CD8-positive, alpha-beta memory T cell (primary cell): ENCODE data around the gene SSBP3. TPM values are rescaled to one million over a fixed set of nuclear protein-coding genes. Genes with fewer than 3 reads are reported as not detected.

Experiments
- CTCF ChIA-PET: fragments of 350-600 bp; sonication (Branson Sonifier 250); formaldehyde crosslinking; loops from one replicate; lab custom pipeline; 2021; ENCODE audit warnings: antibody characterized with exemption; lab: Charles Lee
- POLR2A ChIA-PET: fragments of 350-600 bp; sonication (Branson Sonifier 250); formaldehyde crosslinking; loops from one replicate; lab custom pipeline; 2021; ENCODE audit warnings: antibody characterized with exemption; lab: Charles Lee
- DNase-seq, 5 donors: peaks; one replicate each; pipeline versions ENCODE4 v3.0.0 to v3.0.0-alpha.2; 2020 to 2022; ENCODE audit warnings: mixed read lengths in 1 of 5
- H3K27ac ChIP-seq: one replicate; pipeline ENCODE4 v1.7.0; 2013; ENCODE audit warnings: low read depth, mild to moderate bottlenecking, low read length, moderate library complexity
- H3K27me3 ChIP-seq: 2 replicates; pipeline ENCODE4 v1.7.0; 2013; ENCODE audit warnings: low read length, mild to moderate bottlenecking; ENCODE audit not compliant: insufficient read depth, poor library complexity, severe bottlenecking
- H3K36me3 ChIP-seq: 2 replicates; pipeline ENCODE4 v1.7.0; 2013; ENCODE audit warnings: mild to moderate bottlenecking, low read length, moderate library complexity; ENCODE audit not compliant: insufficient read depth
- H3K4me1 ChIP-seq: 2 replicates; pipeline ENCODE4 v1.7.0; 2013; ENCODE audit warnings: mild to moderate bottlenecking, low read length, moderate library complexity; ENCODE audit not compliant: insufficient read depth
- H3K4me3 ChIP-seq: 2 replicates; pipeline ENCODE4 v1.7.0; 2013; ENCODE audit warnings: mild to moderate bottlenecking, low read length
- H3K9me3 ChIP-seq: 2 replicates; pipeline ENCODE4 v1.7.0; 2013; ENCODE audit warnings: mild to moderate bottlenecking, low read length
- H3K27ac Mint-ChIP-seq, 8 donors: one replicate each; pipeline ENCODE4 v1.8.0; 2020 to 2021; ENCODE audit warnings: mixed read lengths in 8 of 8, mild to moderate bottlenecking in 6 of 8, inconsistent platforms in 3 of 8, moderate library complexity in 3 of 8
- H3K27me3 Mint-ChIP-seq, 2 donors: one replicate each; pipeline ENCODE4 v1.8.0; 2020 to 2021; ENCODE audit warnings: mixed read lengths in 2 of 2, mild to moderate bottlenecking in 1 of 2, moderate library complexity in 1 of 2
- H3K36me3 Mint-ChIP-seq, 3 donors: one replicate each; pipeline ENCODE4 v1.8.0; 2020 to 2021; ENCODE audit warnings: mixed read lengths in 3 of 3, inconsistent platforms in 1 of 3, mild to moderate bottlenecking in 1 of 3
- H3K4me1 Mint-ChIP-seq, 3 donors: one replicate each; pipeline ENCODE4 v1.8.0; 2020 to 2021; ENCODE audit warnings: mixed read lengths in 3 of 3, inconsistent platforms in 1 of 3, mild to moderate bottlenecking in 1 of 3
- H3K4me3 Mint-ChIP-seq, 7 donors: one replicate each; pipeline ENCODE4 v1.8.0; 2020 to 2021; ENCODE audit warnings: mixed read lengths in 7 of 7, mild to moderate bottlenecking in 6 of 7, moderate library complexity in 4 of 7, inconsistent platforms in 2 of 7
- H3K9me3 Mint-ChIP-seq, 5 donors: one replicate each; pipeline ENCODE4 v1.8.0; 2020 to 2022; ENCODE audit warnings: mixed read lengths in 5 of 5, mild to moderate bottlenecking in 3 of 5, moderate library complexity in 2 of 5, inconsistent platforms in 1 of 5
- polyA plus RNA-seq: library from polyadenylated mRNA; unstranded; fragments of 300-500 nt; fragmentation: Illumina TruSeq; gene quantifications from one replicate; pipeline ENCODE4 v1.2.3, GENCODE V29; 2021
- total RNA-seq, 2 experiments: library from RNA; stranded (reverse); gene quantifications; one replicate each; pipeline ENCODE4 v1.2.3, GENCODE V29; 2021

The SSBP3 gene
- total and polyA plus RNA-seq, 3 experiments from 2014 or later, result 17.6 to 52.7 (median 41.6) TPM

DNA sequence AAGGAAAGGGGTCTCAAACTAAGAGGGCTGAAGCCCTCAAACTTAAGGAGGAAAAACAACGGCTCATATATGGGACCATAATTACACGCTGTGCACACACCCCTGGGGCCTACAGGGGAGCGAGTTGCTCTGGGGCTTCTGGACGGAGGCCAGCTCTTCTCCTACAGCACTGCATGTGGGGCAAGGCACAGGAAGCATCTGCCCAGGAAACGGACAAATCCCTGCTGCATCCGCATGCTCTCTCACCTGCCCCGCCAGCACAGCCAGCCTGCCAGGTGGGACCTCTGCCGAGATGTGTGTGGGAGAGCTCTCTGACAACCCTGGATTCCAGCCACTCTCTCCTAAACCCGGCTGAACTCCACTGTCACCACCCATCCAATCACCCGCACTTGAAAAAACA is 152.1 kb downstream of the SSBP3 start:
- ChIA-PET CTCF (interaction anchor here (1.2 kb wide), 1 partner anchor 15 kb away, joined by 5 read pairs; no protein-coding TSS in a partner anchor), POLR2A (no interaction called here)
- H3K9me3 Mint-ChIP-seq, result no peaks in the 10 kb centered on the region
- H3K4me1 ChIP-seq, result no peaks in the 10 kb centered on the region
- H3K27me3 Mint-ChIP-seq, result peaks cover 0 to 1% of the 10 kb centered on the region in 2 donors
- H3K4me1 Mint-ChIP-seq, result peaks cover 0 to 18% (median 14%) of the 10 kb centered on the region in 3 donors
- H3K27me3 ChIP-seq, result no peaks in the 10 kb centered on the region
- H3K36me3 Mint-ChIP-seq, result peaks cover 0 to 56% (median 3%) of the 10 kb centered on the region in 3 donors
- no peak overlapping the region for H3K4me3 ChIP-seq
- no peak overlapping the region for H3K27ac ChIP-seq
- H3K27ac Mint-ChIP-seq, result peak overlapping the region in 1 of 8 donors; percentile 61
- no peaks in the 10 kb centered on the region for H3K9me3 ChIP-seq
- H3K36me3 ChIP-seq, result no peaks in the 10 kb centered on the region
- DNase-seq, result no peak
- no peak overlapping the region for H3K4me3 Mint-ChIP-seq

DNA sequence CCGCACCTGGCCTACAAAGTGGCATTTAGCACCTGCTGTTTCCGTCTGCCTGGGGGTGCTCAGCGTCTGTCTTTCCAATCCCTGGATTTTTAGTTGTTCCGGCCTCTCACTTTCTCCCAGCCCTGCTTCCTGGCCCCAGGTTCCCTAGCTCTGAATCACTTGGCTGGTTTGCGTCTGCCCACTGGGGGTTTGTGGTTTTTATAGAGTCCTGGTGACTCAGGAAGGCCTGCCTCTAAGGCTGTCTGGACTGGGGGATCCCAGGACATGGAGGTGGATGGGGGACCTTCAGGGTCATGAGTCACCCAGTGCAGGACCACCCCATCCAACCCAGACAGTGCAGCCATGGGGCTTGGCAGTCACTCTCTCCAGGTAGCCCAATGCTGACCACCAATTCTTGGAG is 152.7 kb downstream of the SSBP3 start:
- no peaks in the 10 kb centered on the region for H3K4me1 ChIP-seq
- H3K36me3 Mint-ChIP-seq, result peaks cover 0 to 61% (median 3%) of the 10 kb centered on the region in 3 donors
- H3K36me3 ChIP-seq, result no peaks in the 10 kb centered on the region
- CTCF ChIA-PET, result interaction anchor here (1.2 kb wide), 1 partner anchor 16 kb away, joined by 5 read pairs; no protein-coding TSS in a partner anchor
- peaks cover 0 to 1% of the 10 kb centered on the region in 2 donors for H3K27me3 Mint-ChIP-seq
- H3K27ac ChIP-seq, result no peak overlapping the region
- no peaks in the 10 kb centered on the region for H3K27me3 ChIP-seq
- POLR2A ChIA-PET, result interaction anchor here (0.7 kb wide), 1 partner anchor 154 kb away, joined by 13 read pairs; no protein-coding TSS in a partner anchor
- H3K9me3 Mint-ChIP-seq, result no peaks in the 10 kb centered on the region
- peak overlapping the region in 2 of 8 donors; percentile 26 to 38 for H3K27ac Mint-ChIP-seq
- no peak for DNase-seq
- H3K4me3 Mint-ChIP-seq, result no peak overlapping the region
- H3K4me3 ChIP-seq, result no peak overlapping the region
- H3K4me1 Mint-ChIP-seq, result peaks cover 0 to 18% (median 14%) of the 10 kb centered on the region in 3 donors
- no peaks in the 10 kb centered on the region for H3K9me3 ChIP-seq

DNA sequence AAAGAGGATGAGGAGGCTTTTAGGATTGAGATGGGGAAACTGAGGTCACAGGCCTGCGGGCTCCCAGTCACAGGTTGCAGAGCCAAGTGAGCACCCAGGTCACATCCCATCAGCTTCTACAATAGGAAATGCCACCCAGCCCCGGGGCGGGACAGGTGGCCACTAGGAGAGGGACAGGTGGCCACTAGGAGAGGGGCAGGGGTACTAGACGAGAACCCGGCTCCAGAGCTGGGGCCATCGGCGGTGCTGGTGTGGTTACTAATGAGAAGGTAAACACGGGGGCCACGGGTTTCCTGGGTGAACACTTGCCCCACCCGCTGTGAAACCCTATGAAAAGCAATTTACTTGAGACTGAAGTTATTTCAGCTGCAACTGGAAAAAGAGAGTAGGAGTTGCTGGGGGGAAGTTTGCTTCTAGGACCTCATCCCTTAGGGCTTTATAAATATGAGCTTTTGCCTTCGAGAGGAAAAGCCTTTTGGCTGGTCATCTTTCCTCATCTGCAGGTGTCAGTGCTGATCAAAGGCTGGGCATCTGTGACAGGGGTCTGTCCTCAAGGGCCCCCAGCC is 153.7 kb downstream of the SSBP3 start:
- ChIA-PET CTCF (interaction anchor here (1.3 kb wide), 1 partner anchor 17 kb away, joined by 3 read pairs; no protein-coding TSS in a partner anchor), POLR2A (no interaction called here)
- H3K27me3 ChIP-seq, result no peaks in the 10 kb centered on the region
- Mint-ChIP-seq H3K4me1 (peaks cover 0 to 16% (median 11%) of the 10 kb centered on the region in 3 donors), H3K27me3 (peaks cover 0 to 1% of the 10 kb centered on the region in 2 donors), H3K9me3 (no peaks in the 10 kb centered on the region), H3K36me3 (peaks cover 0 to 66% (median 3%) of the 10 kb centered on the region in 3 donors), H3K27ac (peak overlapping the region in 3 of 8 donors; percentile 46 to 77 (median 47)), H3K4me3 (no peak overlapping the region)
- no peaks in the 10 kb centered on the region for H3K36me3 ChIP-seq
- H3K9me3 ChIP-seq, result no peaks in the 10 kb centered on the region
- no peaks in the 10 kb centered on the region for H3K4me1 ChIP-seq
- H3K4me3 ChIP-seq, result no peak overlapping the region
- DNase-seq, result no peak
- H3K27ac ChIP-seq, result no peak overlapping the region

DNA sequence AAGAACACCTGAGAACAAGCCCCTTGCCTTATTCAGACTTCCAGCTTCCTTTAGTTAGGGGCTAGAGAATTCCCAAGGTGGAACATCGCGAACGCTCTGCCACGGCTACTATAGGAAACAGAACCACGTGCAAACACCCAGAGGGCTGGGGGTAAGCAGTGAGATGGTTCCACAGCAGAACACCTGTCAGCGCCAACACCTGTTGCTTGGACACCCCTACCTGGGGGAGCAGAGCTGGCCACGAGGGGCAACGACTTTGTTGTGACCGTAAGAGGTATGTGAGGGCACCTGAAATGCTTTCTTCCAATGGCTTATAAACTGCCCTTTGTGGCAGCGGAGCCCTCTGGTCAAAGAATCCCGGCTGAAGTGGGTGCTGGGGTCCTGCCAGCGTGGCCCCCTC is 155.5 kb downstream of the SSBP3 start:
- H3K4me1 Mint-ChIP-seq, result peaks cover 0 to 13% (median 6%) of the 10 kb centered on the region in 3 donors
- Histone ChIP-seq H3K36me3 (no peaks in the 10 kb centered on the region), H3K4me3 (no peak overlapping the region), H3K9me3 (no peaks in the 10 kb centered on the region), H3K27me3 (no peaks in the 10 kb centered on the region), H3K27ac (no peak overlapping the region), H3K4me1 (no peaks in the 10 kb centered on the region)
- H3K27ac Mint-ChIP-seq, result peak overlapping the region in 1 of 8 donors; percentile 52
- H3K36me3 Mint-ChIP-seq, result peaks cover 0 to 66% (median 0%) of the 10 kb centered on the region in 3 donors
- H3K27me3 Mint-ChIP-seq, result no peaks in the 10 kb centered on the region
- no peak for DNase-seq
- CTCF ChIA-PET, result no interaction called here
- no peaks in the 10 kb centered on the region for H3K9me3 Mint-ChIP-seq
- POLR2A ChIA-PET, result no interaction called here
- no peak overlapping the region for H3K4me3 Mint-ChIP-seq

- no peak for DNase-seq
- Histone ChIP-seq H3K4me3 (no peak overlapping the region), H3K27ac (no peak overlapping the region), H3K9me3 (no peaks in the 10 kb centered on the region), H3K27me3 (no peaks in the 10 kb centered on the region), H3K36me3 (no peaks in the 10 kb centered on the region), H3K4me1 (no peaks in the 10 kb centered on the region)
- ChIA-PET POLR2A (no interaction called here), CTCF (no interaction called here)
- peaks cover 0 to 13% (median 6%) of the 10 kb centered on the region in 3 donors for H3K4me1 Mint-ChIP-seq
- H3K4me3 Mint-ChIP-seq, result no peak overlapping the region
- H3K9me3 Mint-ChIP-seq, result no peaks in the 10 kb centered on the region
- H3K27me3 Mint-ChIP-seq, result no peaks in the 10 kb centered on the region
- H3K36me3 Mint-ChIP-seq, result peaks cover 0 to 69% (median 0%) of the 10 kb centered on the region in 3 donors
- H3K27ac Mint-ChIP-seq, result peak overlapping the region in 2 of 8 donors; percentile 64 to 78
Observed at GRCh38 chr1:54249819-54250435, 156.3 kb downstream of the SSBP3 start.

GRCh38 chr1:54248966-54249365 is 157.2 kb downstream of the SSBP3 start:
- H3K4me3 ChIP-seq, result no peak overlapping the region
- H3K4me1 ChIP-seq, result no peaks in the 10 kb centered on the region
- POLR2A ChIA-PET, result no interaction called here
- no peak overlapping the region for H3K27ac ChIP-seq
- Mint-ChIP-seq H3K4me1 (peaks cover 0 to 13% (median 6%) of the 10 kb centered on the region in 3 donors), H3K4me3 (no peak overlapping the region), H3K9me3 (no peaks in the 10 kb centered on the region), H3K36me3 (peaks cover 0 to 73% (median 0%) of the 10 kb centered on the region in 3 donors), H3K27ac (peak overlapping the region in 3 of 8 donors; percentile 9 to 89 (median 58)), H3K27me3 (no peaks in the 10 kb centered on the region)
- no peaks in the 10 kb centered on the region for H3K9me3 ChIP-seq
- no peak for DNase-seq
- no peaks in the 10 kb centered on the region for H3K36me3 ChIP-seq
- CTCF ChIA-PET, result no interaction called here
- no peaks in the 10 kb centered on the region for H3K27me3 ChIP-seq

DNA sequence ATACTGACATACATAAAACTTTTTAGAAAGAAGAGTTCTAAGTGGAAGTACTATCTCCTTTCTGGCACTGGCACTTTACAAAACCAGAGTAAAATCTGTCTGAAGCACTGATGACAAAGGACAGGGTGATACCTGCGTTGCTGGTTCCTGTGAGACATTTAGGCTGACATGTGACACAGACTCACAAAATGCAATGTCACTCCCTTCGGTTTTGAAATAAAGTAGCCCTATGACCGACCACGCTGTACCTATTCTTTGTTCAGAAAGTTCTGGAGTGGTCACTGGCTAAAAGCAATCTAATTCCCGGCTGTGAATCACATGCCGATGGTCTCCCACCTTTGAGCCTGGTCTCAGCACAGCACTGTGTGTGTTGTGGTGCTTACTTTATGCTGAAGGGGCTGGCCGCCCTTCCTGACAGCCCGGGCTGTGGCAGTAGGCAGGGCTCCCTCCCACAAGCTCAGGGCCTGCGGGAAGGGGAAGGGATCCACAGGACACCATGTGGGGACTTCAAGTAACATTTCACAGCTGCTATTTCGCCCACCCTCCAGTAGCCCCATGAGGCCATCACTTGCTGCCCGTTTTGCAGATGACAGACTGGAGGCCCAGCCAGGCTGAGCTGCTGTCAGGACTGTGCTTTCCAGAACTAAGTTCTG is 158.2 kb downstream of the SSBP3 start:
- H3K4me3 ChIP-seq, result no peak overlapping the region
- no peaks in the 10 kb centered on the region for H3K27me3 ChIP-seq
- H3K27ac Mint-ChIP-seq, result no peak overlapping the region
- POLR2A ChIA-PET, result no interaction called here
- H3K36me3 ChIP-seq, result no peaks in the 10 kb centered on the region
- peaks cover 0 to 6% (median 5%) of the 10 kb centered on the region in 3 donors for H3K4me1 Mint-ChIP-seq
- no peaks in the 10 kb centered on the region for H3K4me1 ChIP-seq
- no peak overlapping the region for H3K4me3 Mint-ChIP-seq
- CTCF ChIA-PET, result interaction anchor here (1.0 kb wide), 1 partner anchor 241 kb away, joined by 3 read pairs; no protein-coding TSS in a partner anchor
- no peaks in the 10 kb centered on the region for H3K9me3 ChIP-seq
- DNase-seq, result no peak
- H3K36me3 Mint-ChIP-seq, result peaks cover 0 to 81% (median 3%) of the 10 kb centered on the region in 3 donors
- H3K27me3 Mint-ChIP-seq, result no peaks in the 10 kb centered on the region
- no peaks in the 10 kb centered on the region for H3K9me3 Mint-ChIP-seq
- no peak overlapping the region for H3K27ac ChIP-seq
